K562 (cell line): Measurements from ENCODE around the gene CUL4B. TPM values are rescaled to one million over a fixed set of nuclear protein-coding genes. Genes with fewer than 3 reads are reported as not detected.

ENCODE experiments used
- AFF1 ChIP-seq, 2 experiments: fragments of 450-650 bp; IDR thresholded peaks; 2 replicates each; pipeline ENCODE4 v1.6.1; 2018; ENCODE audit warnings: mild to moderate bottlenecking in 2 of 2, low read depth in 1 of 2; ENCODE audit not compliant: partially characterized antibody in 2 of 2
- CBFA2T2 ChIP-seq: fragments of 450-650 bp; conservative IDR thresholded peaks from 2 replicates; pipeline ENCODE4 v1.6.1; 2017; ENCODE audit warnings: mild to moderate bottlenecking
- FOXK1 ChIP-seq: sonication (generic); formaldehyde crosslinking; IDR thresholded peaks from 2 replicates; pipeline ENCODE4 v1.8.0; 2022; ENCODE audit warnings: missing genetic modification reagents, mild to moderate bottlenecking, borderline replicate concordance
- FOXK2 ChIP-seq, 2 experiments: fragments of 450-650 bp; IDR thresholded peaks in 1 of 2; conservative IDR thresholded peaks in 1 of 2; 2 replicates each; pipeline ENCODE4 v1.6.1; 2016; ENCODE audit warnings: low read depth in 2 of 2, mild to moderate bottlenecking in 1 of 2
- GABPB1 ChIP-seq: sonication (generic); formaldehyde crosslinking; IDR thresholded peaks from 2 replicates; pipeline ENCODE4 v1.8.0; 2022; ENCODE audit warnings: mild to moderate bottlenecking, missing genetic modification reagents
- MAFG ChIP-seq: fragments of 450-650 bp; conservative IDR thresholded peaks from 2 replicates; pipeline ENCODE4 v1.6.1; 2016; ENCODE audit warnings: missing genetic modification characterization, missing compliant biosample characterization
- MAZ ChIP-seq, 2 experiments: fragments of 450-650 bp in 1 of 2; sonication (generic) in 1 of 2; formaldehyde crosslinking; IDR thresholded peaks in 1 of 2; conservative IDR thresholded peaks in 1 of 2; 2 replicates each; pipeline versions ENCODE4 v1.4.0 to v1.5.0; 2020; ENCODE audit warnings: mild to moderate bottlenecking in 1 of 2, missing genetic modification reagents in 1 of 2
- MED1 ChIP-seq: sonication (generic); formaldehyde crosslinking; IDR thresholded peaks from 2 replicates; pipeline ENCODE4 v1.8.1; 2023; ENCODE audit warnings: missing genetic modification reagents, borderline replicate concordance
- MYNN ChIP-seq, 2 experiments: sonication (generic); formaldehyde crosslinking in 1 of 2; IDR thresholded peaks; 2 replicates each; pipeline versions ENCODE4 v1.5.0 to v1.6.1; 2016 to 2020; ENCODE audit warnings: antibody characterized with exemption in 1 of 2, missing genetic modification reagents in 1 of 2
- NFIX ChIP-seq: fragments of 250-450 bp; sonication (Bioruptor Pico); IDR thresholded peaks from 2 replicates; pipeline ENCODE4 v1.4.0; 2020; ENCODE audit warnings: low read depth, mild to moderate bottlenecking, moderate library complexity
- NR2C1 ChIP-seq, 2 experiments: fragments of 450-650 bp; IDR thresholded peaks; 2 replicates each; pipeline ENCODE4 v1.6.1; 2017; ENCODE audit warnings: mild to moderate bottlenecking in 2 of 2, antibody characterized with exemption in 1 of 2, inconsistent platforms in 1 of 2, missing compliant biosample characterization in 1 of 2, missing genetic modification characterization in 1 of 2
- PTRF ChIP-seq: fragments of 450-650 bp; IDR thresholded peaks from 2 replicates; pipeline ENCODE4 v1.6.1; 2016; ENCODE audit warnings: mild to moderate bottlenecking, missing genetic modification characterization, missing compliant biosample characterization
- SMAD4 ChIP-seq: fragments of 250-450 bp; sonication (Bioruptor Pico); conservative IDR thresholded peaks from 2 replicates; pipeline ENCODE4 v1.8.0; 2021; ENCODE audit warnings: inconsistent platforms, mild to moderate bottlenecking, moderate library complexity
- SRSF7 ChIP-seq: fragments of 200-400 bp; formaldehyde crosslinking; optimal IDR thresholded peaks from 2 replicates; pipeline ENCODE3; 2017; ENCODE audit warnings: mild to moderate bottlenecking, low read depth, low read length
- TAF1 ChIP-seq: IDR thresholded peaks from 2 replicates; pipeline ENCODE4 v1.6.1; 2011; ENCODE audit warnings: mild to moderate bottlenecking, low read length, moderate library complexity; ENCODE audit not compliant: insufficient read depth, control insufficient read depth, severe bottlenecking; ENCODE audit errors: extremely low read depth
- TFAP4 ChIP-seq: sonication (generic); formaldehyde crosslinking; IDR thresholded peaks from 2 replicates; pipeline ENCODE4 v1.8.0; 2022; ENCODE audit warnings: missing genetic modification reagents, mild to moderate bottlenecking, moderate library complexity, borderline replicate concordance
- ZNF146 ChIP-seq: IDR thresholded peaks from one replicate; pipeline ENCODE4 v1.6.1; 2018; ENCODE audit warnings: missing compliant biosample characterization; ENCODE audit not compliant: unreplicated experiment
- ZNF277 ChIP-seq: fragments of 250-450 bp; sonication (Bioruptor Pico); IDR thresholded peaks from 2 replicates; pipeline ENCODE4 v1.8.0; 2022; ENCODE audit warnings: inconsistent platforms, mild to moderate bottlenecking, moderate library complexity, borderline replicate concordance
- ZNF316 ChIP-seq: fragments of 450-650 bp; IDR thresholded peaks from 2 replicates; pipeline ENCODE4 v1.6.1; 2016
- ZNF436 ChIP-seq: fragments of 250-450, 450-650 bp; sonication (Bioruptor Pico); formaldehyde crosslinking; IDR thresholded peaks from 2 replicates; pipeline ENCODE4 v1.7.0; 2020; ENCODE audit warnings: mild to moderate bottlenecking
- ZNF445 ChIP-seq: fragments of 250-450 bp; sonication (Bioruptor Pico); IDR thresholded peaks from 2 replicates; pipeline ENCODE4 v1.4.0; 2020; ENCODE audit warnings: low read depth, mild to moderate bottlenecking, moderate library complexity
- polyA plus RNA-seq, 8 experiments: library from polyadenylated mRNA; depleted of rRNA in 4 of 8; stranded (reverse) in 5 of 8; unstranded in 3 of 8; fragments of >200 nt; fragmentation: Nextera tagmentation in 2 of 8; fragmentation: Illumina TruSeq in 1 of 8; extraction: Ambion mirVana in 2 of 8; extraction: Trizol in 1 of 8; gene quantifications; 2 replicates each; pipeline versions ENCODE4 v1.2.1 to v1.2.3, GENCODE V29; 2011 to 2014; ENCODE audit warnings: inconsistent platforms in 1 of 8, missing spikeins in 1 of 8
- total RNA-seq, 7 experiments: library from RNA; depleted of rRNA in 6 of 7; stranded (reverse); fragments of >200 nt in 6 of 7; fragmentation: Illumina TruSeq in 2 of 7; extraction: Trizol in 2 of 7; gene quantifications; 2 replicates each; pipeline versions ENCODE4 v1.2.1 to v1.2.3, GENCODE V29; 2011 to 2021; ENCODE audit warnings: low replicate concordance in 1 of 7

CUL4B gene
- total and polyA plus RNA-seq, 9 of the 15 experiments (the other 6 are each of a cell fraction or from before 2014, with no cell fraction given) = 15.0 to 41.7 (median 37.5) TPM

- TF ChIP-seq AFF1 (IDR thresholded peaks at IDR 0.05; ENCODE audit: low read depth in 1 of 2, partially characterized antibody in 2 of 2) (peak in 1 of 2 experiments; percentile 61), NFIX (CRISPR knock-in tag) (no peak), MAFG (no peak), ZNF146 (CRISPR knock-in tag) (no peak), FOXK2 (conservative IDR thresholded peaks at IDR 0.05 in 1 of 2, IDR thresholded peaks at IDR 0.05 in 1 of 2; ENCODE audit: low read depth in 2 of 2) (peak; percentile 97 to 98), ZNF316 (no peak), ZNF445 (no peak), SMAD4 (CRISPR knock-in tag) (0 out of 2 replicates have a peak, but pooled peaks have one; percentile 41), CBFA2T2 (peak; percentile 35; the same call in 1 of the 2 replicates), NR2C1 (IDR thresholded peaks at IDR 0.05) (no peak), NR2C1 (tag; IDR thresholded peaks at IDR 0.05) (no peak), GABPB1 (CRISPR knock-in tag) (peak; percentile 91), FOXK1 (CRISPR knock-in tag) (no peak), MED1 (CRISPR knock-in tag) (no peak), TFAP4 (CRISPR knock-in tag) (peak; percentile 49), TAF1 (peak; percentile 76), ZNF436 (CRISPR knock-in tag) (no peak), MAZ (CRISPR knock-in tag; conservative IDR thresholded peaks at IDR 0.05 in 1 of 2, IDR thresholded peaks at IDR 0.05 in 1 of 2) (peak; percentile 64 to 88; a peak in 3 of 4 replicates), MYNN (IDR thresholded peaks at IDR 0.05) (no peak), MYNN (CRISPR knock-in tag; IDR thresholded peaks at IDR 0.05) (no peak), PTRF (tag) (no peak), ZNF277 (no peak), SRSF7 (no peak)
Measured at GRCh38 chrX:120560842-120561633, at the start of gene CUL4B (continued).
